Mesenchymal stem cell (in vitro differentiated cells and primary cell): ENCODE data around the gene UTP11.

ENCODE experiments used
- DNase-seq: peaks from one replicate; pipeline ENCODE4 v3.0.0-alpha.2; 2013
- H2AFZ ChIP-seq: one replicate; pipeline ENCODE4 v1.6.1; 2013; ENCODE audit warnings: low read depth, mild to moderate bottlenecking, control low read depth, inconsistent platforms, low read length, moderate library complexity
- H2AK5ac ChIP-seq: 2 replicates; pipeline ENCODE4 v1.6.1; 2013; ENCODE audit warnings: low read length, moderate library complexity, mild to moderate bottlenecking, inconsistent platforms; ENCODE audit not compliant: severe bottlenecking
- H2BK120ac ChIP-seq: one replicate; pipeline ENCODE4 v1.6.1; 2013; ENCODE audit warnings: low read depth, mild to moderate bottlenecking, inconsistent platforms, low read length, moderate library complexity
- H2BK12ac ChIP-seq, 2 experiments: one replicate each; pipeline ENCODE4 v1.6.1; 2013; ENCODE audit warnings: inconsistent platforms in 2 of 2, low read length in 2 of 2, mild to moderate bottlenecking in 2 of 2, moderate library complexity in 2 of 2, control low read depth in 1 of 2
- H2BK15ac ChIP-seq: one replicate; pipeline ENCODE4 v1.6.1; 2013; ENCODE audit warnings: mild to moderate bottlenecking, low read depth, inconsistent platforms; ENCODE audit not compliant: poor library complexity, severe bottlenecking
- H2BK5ac ChIP-seq: 2 replicates; pipeline ENCODE4 v1.6.1; 2013; ENCODE audit warnings: low read depth, mild to moderate bottlenecking, low read length, control low read depth, inconsistent platforms; ENCODE audit not compliant: poor library complexity, severe bottlenecking
- H3K14ac ChIP-seq, 2 experiments: one replicate each; pipeline ENCODE4 v1.6.1; 2013; ENCODE audit warnings: inconsistent platforms in 2 of 2, low read length in 2 of 2, control low read depth in 1 of 2, mild to moderate bottlenecking in 1 of 2, moderate library complexity in 1 of 2
- H3K18ac ChIP-seq, 2 experiments: one replicate each; pipeline ENCODE4 v1.6.1; 2013; ENCODE audit warnings: inconsistent platforms in 2 of 2, low read length in 2 of 2, control low read depth in 1 of 2, low read depth in 1 of 2, mild to moderate bottlenecking in 1 of 2
- H3K23ac ChIP-seq, 2 experiments: one replicate each; pipeline ENCODE4 v1.6.1; 2013; ENCODE audit warnings: inconsistent platforms in 2 of 2, low read length in 2 of 2, mild to moderate bottlenecking in 2 of 2, moderate library complexity in 2 of 2, control low read depth in 1 of 2
- H3K27ac ChIP-seq: 2 replicates; pipeline ENCODE4 v1.5.1; 2013; ENCODE audit warnings: mild to moderate bottlenecking, moderate library complexity, low read length, control low read depth, inconsistent platforms; ENCODE audit not compliant: poor library complexity, severe bottlenecking
- H3K27me3 ChIP-seq, 2 experiments: 2 replicates each; pipeline versions ENCODE4 v1.6.1 to v1.7.0; 2013; ENCODE audit warnings: low read length in 2 of 2, mild to moderate bottlenecking in 2 of 2, moderate library complexity in 2 of 2, control low read depth in 1 of 2, inconsistent platforms in 1 of 2; ENCODE audit not compliant: control insufficient read depth in 1 of 2, insufficient read depth in 1 of 2
- H3K36me3 ChIP-seq, 2 experiments: 2 replicates each; pipeline versions ENCODE4 v1.6.1 to v1.7.0; 2013; ENCODE audit warnings: low read length in 2 of 2, control low read depth in 1 of 2, inconsistent platforms in 1 of 2, low read depth in 1 of 2, mild to moderate bottlenecking in 1 of 2; ENCODE audit not compliant: insufficient read depth in 2 of 2, control insufficient read depth in 1 of 2
- H3K4ac ChIP-seq, 2 experiments: one replicate each; pipeline ENCODE4 v1.6.1; 2013; ENCODE audit warnings: inconsistent platforms in 2 of 2, low read length in 2 of 2, mild to moderate bottlenecking in 2 of 2, moderate library complexity in 2 of 2, control low read depth in 1 of 2, low read depth in 1 of 2
- H3K4me1 ChIP-seq: 2 replicates; pipeline ENCODE4 v1.6.1; 2013; ENCODE audit warnings: low read depth, low read length, control low read depth; ENCODE audit not compliant: control insufficient read depth, insufficient read depth
- H3K4me2 ChIP-seq: 2 replicates; pipeline ENCODE4 v1.6.1; 2013; ENCODE audit warnings: low read length, mild to moderate bottlenecking, inconsistent platforms; ENCODE audit not compliant: poor library complexity, severe bottlenecking
- H3K4me3 ChIP-seq, 2 experiments: 2 replicates each; pipeline versions ENCODE4 v1.5.1 to v1.7.0; 2013; ENCODE audit warnings: low read length in 2 of 2, mild to moderate bottlenecking in 2 of 2, control low read depth in 1 of 2, low read depth in 1 of 2; ENCODE audit not compliant: insufficient read depth in 1 of 2
- H3K79me1 ChIP-seq: replicated peaks from 2 replicates; pipeline ENCODE4 v1.6.1; 2013; ENCODE audit warnings: mild to moderate bottlenecking, control low read depth, low read length, inconsistent platforms; ENCODE audit not compliant: poor library complexity, severe bottlenecking
- H3K9ac ChIP-seq: 2 replicates; pipeline ENCODE4 v1.7.0; 2013; ENCODE audit warnings: mild to moderate bottlenecking, low read length, moderate library complexity
- H3K9me3 ChIP-seq: 2 replicates; pipeline ENCODE4 v1.7.0; 2013; ENCODE audit warnings: mild to moderate bottlenecking, low read length; ENCODE audit not compliant: control insufficient read depth
- H4K8ac ChIP-seq: one replicate; pipeline ENCODE4 v1.6.1; 2013; ENCODE audit warnings: inconsistent platforms, mild to moderate bottlenecking, low read length, moderate library complexity
- H4K91ac ChIP-seq: one replicate; pipeline ENCODE4 v1.6.1; 2013; ENCODE audit warnings: mild to moderate bottlenecking, low read length, inconsistent platforms
- WGBS: methylation state at CpG from one replicate; pipeline ENCODE4 v1.1.7; 2013; ENCODE audit warnings: mixed read lengths; 5-methylcytosine and 5-hydroxymethylcytosine counted together

Gene UTP11

GRCh38 chr1:38045401-38046332, 33.1 kb downstream of the UTP11 start:
- H2BK5ac ChIP-seq, result no peak overlapping the region
- no peak overlapping the region for H2BK12ac ChIP-seq
- no peak overlapping the region for H3K9ac ChIP-seq
- H2AK5ac ChIP-seq, result no peak overlapping the region
- no peak overlapping the region for H4K8ac ChIP-seq
- H3K9me3 ChIP-seq, result no peaks in the 10 kb centered on the region
- H3K23ac ChIP-seq, result peak overlapping the region in 1 of 2 experiments; percentile 30
- no peak overlapping the region for H3K27ac ChIP-seq
- H4K91ac ChIP-seq, result no peak overlapping the region
- H2BK15ac ChIP-seq, result no peak overlapping the region
- peaks cover 59 to 77% of the 10 kb centered on the region in 2 experiments for H3K27me3 ChIP-seq
- no peaks in the 10 kb centered on the region for H3K36me3 ChIP-seq
- no peak overlapping the region for H2AFZ ChIP-seq
- H3K79me1 ChIP-seq, result no peaks in the 10 kb centered on the region
- no peak overlapping the region for H2BK120ac ChIP-seq
- H3K4me3 ChIP-seq, result peak overlapping the region in 1 of 2 experiments; percentile 33
- no peak overlapping the region for H3K14ac ChIP-seq
- 5% methylated on average over 85 of the region's 115 CpGs for WGBS
- H3K4me2 ChIP-seq, result peak overlapping the region; percentile 90
- peak; percentile 47 for DNase-seq
- peaks cover 43% of the 10 kb centered on the region for H3K4me1 ChIP-seq
- H3K4ac ChIP-seq, result no peak overlapping the region
- no peak overlapping the region for H3K18ac ChIP-seq

- Histone ChIP-seq H3K4me1 (peaks cover 50% of the 10 kb centered on the region), H4K91ac (no peak within 1 kb of the TSS), H3K4ac (no peak within 1 kb of the TSS), H3K18ac (no peak within 1 kb of the TSS), H3K4me3 (peak within 1 kb of the TSS; percentile 58 to 72), H3K4me2 (peak within 1 kb of the TSS; percentile 91), H3K14ac (no peak within 1 kb of the TSS), H2BK5ac (no peak within 1 kb of the TSS), H3K36me3 (no peaks in the 10 kb centered on the region), H3K27me3 (peaks cover 52 to 73% of the 10 kb centered on the region in 2 experiments), H3K23ac (peak within 1 kb of the TSS in 1 of 2 experiments; percentile 74), H3K27ac (no peak within 1 kb of the TSS), H2BK15ac (no peak within 1 kb of the TSS), H2BK12ac (no peak within 1 kb of the TSS), H2AK5ac (no peak within 1 kb of the TSS), H4K8ac (no peak within 1 kb of the TSS), H3K79me1 (no peaks in the 10 kb centered on the region), H2AFZ (peak within 1 kb of the TSS; percentile 42), H3K9me3 (no peaks in the 10 kb centered on the region), H3K9ac (peak within 1 kb of the TSS; percentile 32), H2BK120ac (no peak within 1 kb of the TSS)
- no peak for DNase-seq
- WGBS, result 3% methylated on average over 49 of the region's 92 CpGs
These were observed 33.9 kb downstream of the UTP11 start, which contains the start of gene POU3F1 for GRCh38 chr1:38046333-38046883. TSS of gene POU3F1 (minus strand) at chr1:38046793. CDS start at chr1:38046743, 50 bp downstream.

GRCh38 chr1:38046884-38047602, 34.5 kb downstream of the UTP11 start:
- H3K18ac ChIP-seq, result no peak overlapping the region
- peak; percentile 71 for DNase-seq

More at GRCh38 chr1:38046884-38047602, 34.5 kb downstream of the UTP11 start:
- H2AK5ac ChIP-seq, result no peak overlapping the region
- no peak overlapping the region for H3K27ac ChIP-seq
- H3K27me3 ChIP-seq, result peaks cover 48 to 73% of the 10 kb centered on the region in 2 experiments
- H2BK5ac ChIP-seq, result no peak overlapping the region
- H3K4ac ChIP-seq, result no peak overlapping the region
- no peak overlapping the region for H3K14ac ChIP-seq
- H3K9me3 ChIP-seq, result no peaks in the 10 kb centered on the region
- no peaks in the 10 kb centered on the region for H3K79me1 ChIP-seq
- no peak overlapping the region for H4K91ac ChIP-seq
- peak overlapping the region; percentile 91 for H3K4me2 ChIP-seq
- no peak overlapping the region for H2BK120ac ChIP-seq
- under 1% methylated on average over 70 of the region's 99 CpGs for WGBS
- peak overlapping the region; percentile 58 to 72 for H3K4me3 ChIP-seq
- H2AFZ ChIP-seq, result peak overlapping the region; percentile 42
- no peaks in the 10 kb centered on the region for H3K36me3 ChIP-seq
- no peak overlapping the region for H3K9ac ChIP-seq
- H2BK15ac ChIP-seq, result no peak overlapping the region
- no peak overlapping the region for H4K8ac ChIP-seq
- peak overlapping the region in 1 of 2 experiments; percentile 6 for H3K23ac ChIP-seq
- peaks cover 54% of the 10 kb centered on the region for H3K4me1 ChIP-seq
- no peak overlapping the region for H2BK12ac ChIP-seq
